Lung (tissue), 12 donors: Measurements from ENCODE around the gene VPS37D. TPM values are rescaled to one million over a fixed set of nuclear protein-coding genes. Genes with fewer than 3 reads are reported as not detected.
A peak's percentile ranks its signal among the peaks of the same experiment; 100 is the strongest.

Experiments used
- ATAC-seq: fragments of 200-7000 bp; cut with Tn5 transposase; one replicate; pipeline ENCODE4 v1.9.1; 2020; ENCODE audit warnings: moderate number of reproducible peaks; ENCODE audit not compliant: insufficient read depth, low FRiP score
- DNase-seq, 3 donors: peaks; one replicate each; pipeline ENCODE4 v3.0.0-alpha.2; 2013 to 2017
- H3K27ac ChIP-seq, 2 donors: one replicate each; pipeline ENCODE4 v1.5.1; 2013; ENCODE audit warnings: mild to moderate bottlenecking in 2 of 2, moderate library complexity in 2 of 2, control low read depth in 1 of 2, inconsistent platforms in 1 of 2, low read depth in 1 of 2, low read length in 1 of 2
- H3K27me3 ChIP-seq, 3 donors: one replicate each; pipeline ENCODE4 v1.5.1; 2013; ENCODE audit warnings: low read length in 2 of 3; ENCODE audit not compliant: control insufficient read depth in 3 of 3, insufficient read depth in 3 of 3
- H3K36me3 ChIP-seq, 4 donors: one replicate each; pipeline ENCODE4 v1.5.1; 2013; ENCODE audit warnings: low read length in 4 of 4, mild to moderate bottlenecking in 1 of 4, moderate library complexity in 1 of 4; ENCODE audit not compliant: control insufficient read depth in 4 of 4, insufficient read depth in 4 of 4
- H3K4me1 ChIP-seq, 5 donors: one replicate each; pipeline ENCODE4 v1.5.1; 2013; ENCODE audit warnings: low read length in 5 of 5, mild to moderate bottlenecking in 2 of 5, moderate library complexity in 1 of 5; ENCODE audit not compliant: control insufficient read depth in 5 of 5, insufficient read depth in 5 of 5
- H3K4me3 ChIP-seq: one replicate; pipeline ENCODE4 v1.5.1; 2013; ENCODE audit warnings: mild to moderate bottlenecking, control low read depth, moderate library complexity
- H3K9ac ChIP-seq, 2 donors: one replicate each; pipeline ENCODE4 v1.5.1; 2013; ENCODE audit warnings: low read length in 2 of 2, control low read depth in 1 of 2; ENCODE audit not compliant: insufficient read depth in 1 of 2
- H3K9me3 ChIP-seq, 4 donors: one replicate each; pipeline ENCODE4 v1.5.1; 2013; ENCODE audit warnings: low read length in 3 of 4, mild to moderate bottlenecking in 1 of 4, moderate library complexity in 1 of 4; ENCODE audit not compliant: control insufficient read depth in 4 of 4, insufficient read depth in 3 of 4
- WGBS, 2 donors: extraction: QIAGEN DNeasy Blood & Tissue Kit; methylation state at CpG; one replicate each; pipeline ENCODE4 v1.1.7; 2013; 5-methylcytosine and 5-hydroxymethylcytosine counted together
- polyA plus RNA-seq, 2 donors: library from polyadenylated mRNA; stranded (reverse); fragments of 200-250 nt; gene quantifications; one replicate each; pipeline ENCODE4 v1.2.1, GENCODE V29; 2013
- total RNA-seq, 2 donors: library from RNA; depleted of rRNA in 1 of 2; stranded (reverse); fragments of >200 nt in 1 of 2; gene quantifications; one replicate each; pipeline ENCODE4 v1.2.1, GENCODE V29; 2014 to 2021
- TF ChIP-seq, protein P1 (sequence below): IDR thresholded peaks from 2 replicates; pipeline ENCODE4 v1.5.1; 2012; ENCODE audit warnings: mild to moderate bottlenecking; ENCODE audit errors: control extremely low read depth, extremely low read depth
- donor health status: control.
- donor health status: control.
- donor health status: Bipolar disorder and iron deficiency.
- donor health status: healthy.
- donor health status: DM: yes; HTN: yes; CAD: no.

VPS37D gene
- total and polyA plus RNA-seq, 4 donors: 0.66 to 5.5 (median 1.3) TPM

- DNase-seq (peak in 1 of 3 donors; percentile 32), ATAC-seq (no peak)
- Histone ChIP-seq H3K36me3 (peaks cover 0 to 32% (median 9%) of the 10 kb centered on the region in 4 donors), H3K27ac (no peak overlapping the region), H3K9me3 (no peaks in the 10 kb centered on the region), H3K9ac (no peak overlapping the region), H3K4me3 (no peak overlapping the region), H3K4me1 (peaks cover 0 to 11% (median 0%) of the 10 kb centered on the region in 5 donors), H3K27me3 (no peaks in the 10 kb centered on the region)
- TF ChIP-seq, protein P1, sequence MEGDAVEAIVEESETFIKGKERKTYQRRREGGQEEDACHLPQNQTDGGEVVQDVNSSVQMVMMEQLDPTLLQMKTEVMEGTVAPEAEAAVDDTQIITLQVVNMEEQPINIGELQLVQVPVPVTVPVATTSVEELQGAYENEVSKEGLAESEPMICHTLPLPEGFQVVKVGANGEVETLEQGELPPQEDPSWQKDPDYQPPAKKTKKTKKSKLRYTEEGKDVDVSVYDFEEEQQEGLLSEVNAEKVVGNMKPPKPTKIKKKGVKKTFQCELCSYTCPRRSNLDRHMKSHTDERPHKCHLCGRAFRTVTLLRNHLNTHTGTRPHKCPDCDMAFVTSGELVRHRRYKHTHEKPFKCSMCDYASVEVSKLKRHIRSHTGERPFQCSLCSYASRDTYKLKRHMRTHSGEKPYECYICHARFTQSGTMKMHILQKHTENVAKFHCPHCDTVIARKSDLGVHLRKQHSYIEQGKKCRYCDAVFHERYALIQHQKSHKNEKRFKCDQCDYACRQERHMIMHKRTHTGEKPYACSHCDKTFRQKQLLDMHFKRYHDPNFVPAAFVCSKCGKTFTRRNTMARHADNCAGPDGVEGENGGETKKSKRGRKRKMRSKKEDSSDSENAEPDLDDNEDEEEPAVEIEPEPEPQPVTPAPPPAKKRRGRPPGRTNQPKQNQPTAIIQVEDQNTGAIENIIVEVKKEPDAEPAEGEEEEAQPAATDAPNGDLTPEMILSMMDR: no peak
- WGBS, 2 donors: 70 to 79% methylated on average over 13 of the region's 13 CpGs
These were observed 33.8 kb downstream of the VPS37D start for GRCh38 chr7:73701357-73701995.

DNA sequence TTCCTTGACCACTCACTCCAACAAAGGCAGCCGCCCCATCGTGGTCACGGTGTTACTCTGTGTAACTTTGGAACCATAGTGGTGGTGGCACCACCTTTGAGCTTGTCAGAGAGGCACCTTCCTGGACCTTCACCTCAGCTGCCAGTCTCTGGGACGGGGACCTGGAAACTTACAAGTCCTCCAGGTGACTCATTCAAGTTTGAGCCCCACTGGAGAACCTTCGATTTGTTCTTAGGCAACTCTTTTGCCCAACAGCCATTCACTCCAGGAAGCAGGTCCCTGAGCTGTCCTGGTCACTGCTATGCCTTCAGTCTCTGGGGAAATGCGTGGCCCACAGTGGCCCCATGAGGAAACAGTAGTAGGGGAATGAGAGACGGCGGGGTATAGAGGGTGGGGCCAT is 34.6 kb downstream of the VPS37D start:
- H3K4me1 ChIP-seq: peaks cover 0 to 11% (median 0%) of the 10 kb centered on the region in 5 donors
- WGBS, 2 donors: 72 to 75% methylated on average over 8 of the region's 8 CpGs
- H3K9me3 ChIP-seq: no peaks in the 10 kb centered on the region
- no peaks in the 10 kb centered on the region for H3K27me3 ChIP-seq
- ATAC-seq (no peak), DNase-seq (no peak)
- peaks cover 0 to 26% (median 6%) of the 10 kb centered on the region in 4 donors for H3K36me3 ChIP-seq
- no peak overlapping the region for H3K27ac ChIP-seq
- H3K4me3 ChIP-seq: no peak overlapping the region
- H3K9ac ChIP-seq: no peak overlapping the region
- TF ChIP-seq, protein P1: no peak

GRCh38 chr7:73702665-73703064 is 35.0 kb downstream of the VPS37D start:
- no peak for DNase-seq
- Histone ChIP-seq H3K27me3 (no peaks in the 10 kb centered on the region), H3K27ac (no peak overlapping the region), H3K9me3 (no peaks in the 10 kb centered on the region), H3K36me3 (peaks cover 0 to 22% (median 5%) of the 10 kb centered on the region in 4 donors), H3K4me3 (no peak overlapping the region), H3K4me1 (peaks cover 0 to 11% (median 0%) of the 10 kb centered on the region in 5 donors), H3K9ac (no peak overlapping the region)
- no peak for ATAC-seq
- TF ChIP-seq, protein P1: no peak
- WGBS, 2 donors: 91 to 92% methylated on average over 18 of the region's 18 CpGs
